Measurements from ENCODE around the gene HNF1B. TPM values are rescaled to one million over a fixed set of nuclear protein-coding genes. Genes with fewer than 3 reads are reported as not detected.
"Not testable (repeated sequence)": the region's sequence is repeated elsewhere in the genome, so short reads cannot be mapped to it uniquely, and the experiment has no call there.

HNF1B gene
- not detected in 2 replicates for total RNA-seq (2014; rRNA removed)
- not detected for polyA plus RNA-seq (2012)

GRCh38 chr17:37744961-37745800 is at the start of gene HNF1B:
Gene HNF1B (minus strand): TSS chr17:37745059. CDS start chr17:37744884, 175 bp downstream.
- no peak for DNase-seq (ENCODE audit: low read depth)

DNA sequence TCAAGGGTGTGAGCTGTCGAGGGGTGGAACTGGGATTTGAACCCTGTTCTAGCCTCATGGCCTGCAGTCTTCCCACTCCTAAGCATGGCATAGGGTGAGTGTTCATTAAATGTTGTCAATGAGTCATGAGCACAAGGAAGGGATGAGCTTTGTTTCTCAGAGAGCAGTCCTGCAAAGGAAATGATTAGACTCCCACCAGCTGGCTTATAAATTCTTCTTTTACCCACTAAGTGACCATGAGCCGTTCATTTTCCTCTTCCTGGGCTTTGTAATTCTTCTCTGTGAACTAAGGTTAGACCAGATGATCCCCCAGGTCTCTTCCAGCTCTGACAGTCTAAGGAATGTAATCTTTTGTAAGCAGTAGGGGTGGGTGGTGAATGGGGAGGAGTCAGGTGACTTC is 47.9 kb upstream of the HNF1B start:
- DNase-seq (ENCODE audit: low read depth) = peak; percentile 38

GRCh38 chr17:37791447-37792399 is 46.9 kb upstream of the HNF1B start:
- DNase-seq (ENCODE audit: low read depth) = peak; percentile 32

- no peak for DNase-seq (ENCODE audit: low read depth)
Measured at GRCh38 chr17:37789771-37790541, 45.1 kb upstream of the HNF1B start.

DNA sequence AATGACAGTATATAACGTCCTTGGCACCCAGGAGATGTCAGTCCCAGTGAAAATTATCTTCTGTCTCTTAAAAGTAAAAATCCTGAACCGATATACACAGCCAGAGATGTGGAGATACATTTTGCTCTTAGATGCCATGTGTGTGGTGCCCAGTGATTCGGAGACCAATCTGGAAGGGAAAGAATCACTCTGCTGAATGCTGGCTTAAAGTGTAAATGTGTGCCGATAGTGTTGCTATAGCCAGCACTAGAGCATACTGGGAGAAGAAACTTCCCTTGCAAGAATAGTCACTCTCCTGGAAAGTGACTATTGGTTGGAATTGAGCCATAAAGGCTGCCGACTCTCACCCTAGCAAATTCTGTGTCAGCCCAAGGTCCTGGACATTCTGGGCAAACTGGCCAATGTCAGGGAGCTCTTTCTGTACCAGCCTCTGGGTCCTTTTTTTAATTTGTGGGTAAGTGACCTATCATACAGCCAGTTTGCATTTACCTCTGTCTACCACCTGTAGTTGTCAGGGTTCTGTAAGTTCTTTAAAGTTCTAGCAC is 44.2 kb upstream of the HNF1B start:
- no peak for DNase-seq (ENCODE audit: low read depth)

DNA sequence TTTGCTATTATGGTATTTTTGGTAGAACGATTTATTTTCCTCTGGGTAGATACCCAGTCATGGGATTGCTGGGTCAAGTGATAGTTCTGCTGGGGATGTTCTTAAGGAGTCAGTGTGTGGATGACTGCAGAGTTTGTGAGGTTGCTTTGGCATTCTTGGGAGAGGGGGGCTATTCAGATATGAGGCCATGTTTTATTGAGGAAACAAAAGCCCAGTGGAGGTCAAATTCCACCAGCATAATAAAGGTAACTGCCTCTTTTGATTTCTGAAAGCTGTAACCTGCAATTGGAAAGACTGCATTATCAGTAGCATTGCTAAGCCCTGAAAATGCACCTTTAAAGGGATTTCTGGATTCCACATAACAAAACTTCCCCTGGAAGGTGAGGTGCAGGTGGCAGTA is 43.7 kb upstream of the HNF1B start:
- no peak for DNase-seq (ENCODE audit: low read depth)

- DNase-seq (ENCODE audit: low read depth) = no peak
Measured at GRCh38 chr17:37787055-37787757, 42.3 kb upstream of the HNF1B start.

GRCh38 chr17:37786481-37786880 is 41.6 kb upstream of the HNF1B start:
- DNase-seq (ENCODE audit: low read depth) = no peak

GRCh38 chr17:37782460-37782859 is 37.6 kb upstream of the HNF1B start:
- DNase-seq (ENCODE audit: low read depth) = not testable (repeated sequence)

DNA sequence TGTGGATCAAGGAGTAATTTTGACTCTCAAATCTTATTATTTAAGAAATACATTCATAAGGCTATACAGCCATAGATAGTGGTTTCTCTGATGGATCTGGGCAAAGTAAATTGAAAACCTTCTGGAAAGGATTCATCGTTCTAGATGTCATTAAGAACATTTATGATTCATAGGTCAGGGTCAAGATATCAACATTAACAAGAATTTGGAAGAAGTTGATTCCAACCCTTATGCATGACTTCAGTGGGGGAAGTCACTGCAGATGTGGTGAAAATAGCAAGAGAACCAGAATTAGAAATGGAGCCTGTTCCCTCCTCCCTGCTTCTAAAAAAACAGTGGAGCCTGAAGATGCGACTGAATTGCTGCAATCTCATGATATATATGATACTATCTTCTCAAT is 36.6 kb upstream of the HNF1B start:
- DNase-seq (ENCODE audit: low read depth) = no peak

GRCh38 chr17:37779554-37779953 is 34.7 kb upstream of the HNF1B start:
- no peak for DNase-seq (ENCODE audit: low read depth)

GRCh38 chr17:37774504-37774903 is 29.6 kb upstream of the HNF1B start:
- DNase-seq (ENCODE audit: low read depth) = no peak

DNA sequence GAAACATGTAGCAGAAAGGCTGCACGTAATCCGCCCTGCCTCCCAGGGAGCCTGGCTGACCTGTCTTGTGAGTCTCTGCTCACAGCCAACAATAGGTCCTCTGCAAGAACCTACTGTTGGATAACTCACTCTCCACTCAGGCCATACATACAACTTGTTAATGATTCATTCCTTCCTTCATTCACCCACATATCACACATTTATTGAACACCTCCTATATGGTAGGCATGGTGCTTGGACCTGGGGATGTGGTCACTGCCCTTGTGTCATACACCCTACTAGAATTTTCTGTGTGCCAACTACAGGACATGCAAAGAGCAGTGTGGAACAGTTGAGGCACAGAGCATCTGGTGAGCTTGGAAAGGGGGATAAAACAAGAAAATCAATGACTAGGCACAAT is 28.1 kb upstream of the HNF1B start:
- DNase-seq (ENCODE audit: low read depth) = no peak

- peak; percentile 37 for DNase-seq (ENCODE audit: low read depth)
Measured at GRCh38 chr17:37770631-37771518, 26.0 kb upstream of the HNF1B start.

DNA sequence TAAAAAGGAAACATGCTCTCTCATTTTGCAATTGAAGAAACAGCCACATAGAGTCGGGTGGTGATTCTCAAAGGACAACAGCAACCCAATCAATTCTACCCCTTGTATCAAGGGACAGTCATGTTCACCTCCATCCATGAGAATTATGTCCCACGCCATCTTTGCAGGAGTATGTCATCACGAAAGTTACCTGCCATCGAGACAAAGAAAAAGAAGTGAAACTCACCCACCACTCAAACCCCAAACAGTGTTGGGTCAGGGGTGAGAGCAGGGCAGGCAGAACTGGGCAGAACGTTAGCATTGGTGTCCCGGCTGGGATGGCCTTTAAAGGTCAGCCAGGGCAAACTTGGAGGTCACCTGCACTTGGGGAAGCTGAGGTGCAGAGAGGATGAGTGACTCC is 24.2 kb upstream of the HNF1B start:
- DNase-seq (ENCODE audit: low read depth) = no peak

- no peak for DNase-seq (ENCODE audit: low read depth)
Measured at GRCh38 chr17:37768438-37768837, 23.6 kb upstream of the HNF1B start.

GRCh38 chr17:37766971-37767370 is 22.1 kb upstream of the HNF1B start:
- DNase-seq (ENCODE audit: low read depth) = no peak

DNA sequence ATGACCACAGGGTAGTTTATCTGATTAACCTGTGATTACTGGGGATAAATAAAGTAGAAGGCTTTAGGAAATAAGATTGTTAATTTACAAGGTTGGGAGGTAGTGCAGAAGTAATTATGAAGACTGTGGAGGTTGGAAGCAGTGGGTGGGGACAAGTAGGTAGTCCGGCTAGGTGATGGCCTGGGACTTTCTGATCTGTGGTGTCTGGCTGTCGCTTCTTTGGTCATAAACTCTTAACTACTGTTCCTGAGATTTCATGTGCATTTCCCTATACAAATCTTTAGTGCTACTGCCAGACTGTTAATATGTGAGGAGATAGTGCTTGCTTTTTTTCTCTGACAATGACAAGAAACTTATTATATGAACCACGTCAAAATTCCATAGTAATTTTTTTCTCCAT is 19.5 kb upstream of the HNF1B start:
- no peak for DNase-seq (ENCODE audit: low read depth)

DNA sequence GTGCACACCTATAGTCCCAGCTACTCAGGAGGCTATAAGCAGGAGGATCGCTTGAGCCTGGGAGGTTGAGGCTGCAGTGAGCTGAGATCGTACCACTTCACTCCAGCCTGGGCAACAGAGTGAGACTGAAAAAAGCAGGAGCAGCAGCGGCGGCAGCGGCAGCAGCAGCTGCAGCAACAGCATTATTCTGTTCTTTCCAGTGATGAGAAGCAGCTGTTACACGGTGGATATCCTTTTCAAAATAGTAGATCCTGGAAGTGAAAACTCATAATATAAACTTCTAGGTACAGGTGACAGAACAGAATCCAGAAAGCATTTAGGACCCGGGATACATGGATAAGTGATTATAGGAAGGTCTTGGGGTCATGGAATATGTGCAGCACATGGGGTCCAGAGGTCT is 17.8 kb upstream of the HNF1B start:
- DNase-seq (ENCODE audit: low read depth) = peak; percentile 17

DNA sequence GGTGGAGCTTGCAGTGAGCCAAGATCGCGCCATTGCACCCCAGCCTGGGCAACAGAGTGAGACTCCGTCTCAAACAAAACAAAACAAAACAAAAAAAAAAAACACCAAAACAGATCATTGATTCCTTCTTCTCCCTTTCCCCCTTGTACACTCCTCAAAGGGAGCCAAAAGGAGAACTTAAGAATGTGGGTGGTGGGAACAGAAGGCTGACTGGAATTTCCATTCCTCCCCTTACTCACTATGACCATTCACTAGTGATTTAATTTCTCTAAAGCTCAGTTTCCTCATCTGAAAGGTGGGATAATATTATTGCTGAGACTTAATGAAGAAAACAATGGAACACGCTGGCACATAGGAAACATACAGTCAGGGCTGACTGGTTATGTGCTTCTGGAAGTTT is 17.1 kb upstream of the HNF1B start:
- no peak for DNase-seq (ENCODE audit: low read depth)
